Activated T-cell treated with anti-CD3 and anti-CD28 coated beads, Interleukin-2, amount 50 U/mL, for 4 hours (primary cell): ENCODE measurements around the gene IMMP2L. TPM values are rescaled to one million over a fixed set of nuclear protein-coding genes. Genes with fewer than 3 reads are reported as not detected.

ENCODE experiments used
- ATAC-seq, 2 donors: fragments of 200-7000 bp; cut with Tn5 transposase; one replicate each; pipeline ENCODE4 v1.10.0; 2021
- DNase-seq: peaks from one replicate; pipeline ENCODE4 v3.0.0-alpha.2; 2020
- H3K27me3 Mint-ChIP-seq: one replicate; pipeline ENCODE4 v1.8.0; 2021; ENCODE audit warnings: low read depth, mixed read lengths
- H3K36me3 Mint-ChIP-seq: one replicate; pipeline ENCODE4 v1.8.0; 2022; ENCODE audit warnings: mixed read lengths; ENCODE audit not compliant: insufficient read depth
- H3K4me1 Mint-ChIP-seq: one replicate; pipeline ENCODE4 v1.8.0; 2021; ENCODE audit warnings: low read depth, mixed read lengths
- H3K4me3 Mint-ChIP-seq: one replicate; pipeline ENCODE4 v1.8.0; 2021; ENCODE audit warnings: mild to moderate bottlenecking, moderate library complexity, mixed read lengths
- H3K9me3 Mint-ChIP-seq: one replicate; pipeline ENCODE4 v1.8.0; 2021; ENCODE audit warnings: mixed read lengths
- total RNA-seq, 3 donors: library from RNA; stranded (reverse); gene quantifications; one replicate each; pipeline ENCODE4 v1.2.1, GENCODE V29; 2021

Gene IMMP2L
- total RNA-seq, 3 donors from 2014 or later, result 18.7 to 22.9 (median 19.2) TPM

DNA sequence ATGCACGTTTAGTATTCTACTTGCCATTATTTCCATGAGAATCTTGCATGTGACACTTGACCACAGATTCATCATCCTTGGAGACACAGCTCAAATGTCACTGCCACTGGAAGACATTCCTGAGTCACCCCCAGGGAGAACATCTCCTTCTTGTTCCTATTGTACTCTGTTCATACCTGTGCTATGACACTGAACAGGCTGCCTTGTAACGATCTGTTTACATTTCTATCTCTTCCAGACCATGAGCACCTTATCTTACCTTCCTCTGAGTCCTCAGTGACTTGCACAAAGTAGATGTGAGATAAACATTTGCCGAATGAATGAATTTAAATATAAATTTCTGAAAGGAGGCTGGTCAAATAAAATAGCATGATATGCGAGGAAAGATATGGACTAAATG, 803.2 kb downstream of the IMMP2L start:
- Mint-ChIP-seq H3K4me3 (no peak overlapping the region), H3K4me1 (no peaks in the 10 kb centered on the region), H3K36me3 (no peaks in the 10 kb centered on the region), H3K27me3 (no peaks in the 10 kb centered on the region), H3K9me3 (no peaks in the 10 kb centered on the region)
- DNase-seq (no peak), ATAC-seq (no peak)

DNA sequence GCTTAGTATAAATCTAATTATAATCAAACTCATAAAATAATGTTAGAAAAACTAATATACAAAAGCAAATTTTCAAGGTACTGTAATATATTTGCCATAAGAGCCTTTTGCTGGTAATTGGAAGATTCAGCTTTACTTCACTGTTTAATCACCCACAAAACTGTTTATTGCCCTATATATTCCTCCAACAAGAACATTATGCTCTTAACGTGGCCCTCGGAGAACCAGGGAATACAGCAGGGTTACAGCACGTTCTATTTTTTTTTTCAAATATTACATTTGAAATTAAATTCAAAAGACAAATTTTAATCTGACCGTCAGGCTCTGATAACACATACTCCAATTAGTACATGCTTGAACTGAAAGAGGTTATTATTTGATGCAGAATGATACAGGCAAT, 807.6 kb downstream of the IMMP2L start:
- Mint-ChIP-seq H3K9me3 (no peaks in the 10 kb centered on the region), H3K4me3 (no peak overlapping the region), H3K4me1 (no peaks in the 10 kb centered on the region), H3K36me3 (no peaks in the 10 kb centered on the region), H3K27me3 (no peaks in the 10 kb centered on the region)
- ATAC-seq (no peak), DNase-seq (no peak)

DNA sequence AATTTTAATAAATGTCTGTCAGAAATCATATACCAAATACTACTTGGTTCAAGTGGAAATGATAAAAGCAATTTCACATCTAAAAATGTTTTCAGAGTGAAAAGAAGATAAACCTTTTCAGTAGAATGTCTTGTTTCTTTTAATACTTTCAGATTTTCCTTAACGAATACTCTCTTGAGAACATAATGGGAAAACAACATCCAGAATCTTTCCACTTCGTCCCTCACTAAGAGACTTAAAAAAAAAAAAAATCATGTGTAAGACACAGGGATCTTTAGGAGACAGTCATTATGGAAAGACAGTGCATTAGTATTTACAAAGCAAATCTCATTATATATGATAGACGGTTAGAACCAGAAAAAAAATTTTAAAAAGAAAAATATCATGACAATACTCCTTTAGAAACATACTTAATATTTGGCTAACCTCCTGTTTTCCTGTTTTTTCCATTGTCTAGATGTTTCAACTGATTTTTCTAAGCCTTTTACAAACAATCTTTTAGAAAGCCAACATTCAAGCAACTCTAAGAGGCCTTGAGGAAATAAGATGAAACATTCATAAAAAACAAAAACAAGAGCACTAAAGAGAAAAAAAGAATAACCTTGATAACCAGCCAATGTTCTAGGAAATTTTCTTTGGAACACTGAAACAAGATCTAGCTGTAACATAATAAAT, 811.2 kb downstream of the IMMP2L start:
- Mint-ChIP-seq H3K27me3 (no peaks in the 10 kb centered on the region), H3K4me3 (no peak overlapping the region), H3K9me3 (peaks cover 15% of the 10 kb centered on the region), H3K4me1 (no peaks in the 10 kb centered on the region), H3K36me3 (peaks cover 1% of the 10 kb centered on the region)
- ATAC-seq (no peak), DNase-seq (no peak)

DNA sequence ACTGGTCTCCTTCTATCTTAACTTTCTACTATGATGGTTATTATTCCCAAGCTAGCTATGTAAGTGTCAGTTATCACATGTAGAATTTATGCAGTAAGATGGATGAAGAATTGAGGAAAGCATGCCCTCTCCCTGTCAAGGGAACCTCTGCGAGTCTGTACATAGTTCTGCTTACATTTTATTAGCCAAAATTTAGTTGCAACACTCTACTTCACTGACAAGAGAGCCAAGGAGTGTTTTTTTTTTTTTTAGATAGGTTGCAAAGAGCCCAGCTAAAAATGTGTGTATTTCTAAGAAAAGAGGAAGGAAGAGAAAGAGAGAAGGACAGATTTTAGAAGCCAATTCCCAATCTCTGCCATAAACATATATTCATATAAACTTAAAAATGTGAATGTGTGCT, 829.1 kb downstream of the IMMP2L start:
- H3K27me3 Mint-ChIP-seq, result no peaks in the 10 kb centered on the region
- DNase-seq (no peak), ATAC-seq (no peak)
- H3K9me3 Mint-ChIP-seq, result peaks cover 4% of the 10 kb centered on the region
- H3K4me1 Mint-ChIP-seq, result no peaks in the 10 kb centered on the region
- peaks cover 4% of the 10 kb centered on the region for H3K36me3 Mint-ChIP-seq
- no peak overlapping the region for H3K4me3 Mint-ChIP-seq

DNA sequence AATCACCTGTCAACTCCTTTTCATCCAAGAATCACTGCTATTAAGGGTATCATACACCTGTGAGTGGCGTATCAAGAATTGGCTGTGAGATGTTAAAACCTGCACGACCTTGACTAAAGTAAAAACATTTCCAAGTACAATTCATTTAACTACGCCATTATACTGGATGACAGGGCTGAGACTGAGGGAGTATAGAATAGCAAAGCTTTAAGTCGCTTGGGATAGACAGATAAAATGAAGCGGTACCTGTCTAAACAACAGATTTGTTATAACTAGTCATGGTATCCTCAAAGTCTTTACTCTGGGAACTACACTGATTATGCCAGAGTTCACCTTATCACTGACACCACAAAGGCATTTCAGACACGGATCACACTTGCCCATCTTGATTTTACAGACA, 837.5 kb downstream of the IMMP2L start:
- no peaks in the 10 kb centered on the region for H3K27me3 Mint-ChIP-seq
- ATAC-seq (no peak), DNase-seq (no peak)
- H3K4me3 Mint-ChIP-seq, result no peak overlapping the region
- peaks cover 4% of the 10 kb centered on the region for H3K9me3 Mint-ChIP-seq
- H3K4me1 Mint-ChIP-seq, result no peaks in the 10 kb centered on the region
- H3K36me3 Mint-ChIP-seq, result no peaks in the 10 kb centered on the region

DNA sequence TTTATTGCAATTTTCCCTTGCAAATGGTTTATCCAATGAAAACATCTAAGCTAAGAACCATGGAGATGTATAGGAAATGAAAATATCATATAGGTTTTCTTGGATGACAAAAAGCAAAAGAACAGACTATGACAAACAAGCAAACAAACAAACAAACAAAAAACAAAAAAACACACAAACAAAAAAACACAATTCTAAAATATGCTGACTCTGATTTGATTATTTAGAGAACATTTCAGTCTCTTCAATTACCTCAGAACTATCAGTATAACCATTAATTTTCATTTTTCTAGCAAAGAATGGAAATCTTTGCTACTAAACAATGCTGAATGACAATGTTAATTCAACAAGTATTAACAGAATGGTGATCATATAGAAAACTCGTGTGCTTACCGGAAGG, 840.9 kb downstream of the IMMP2L start:
- H3K27me3 Mint-ChIP-seq, result no peaks in the 10 kb centered on the region
- DNase-seq, result no peak
- H3K9me3 Mint-ChIP-seq, result peaks cover 8% of the 10 kb centered on the region
- no peak overlapping the region for H3K4me3 Mint-ChIP-seq
- H3K4me1 Mint-ChIP-seq, result no peaks in the 10 kb centered on the region
- no peak for ATAC-seq
- peaks cover 2% of the 10 kb centered on the region for H3K36me3 Mint-ChIP-seq

DNA sequence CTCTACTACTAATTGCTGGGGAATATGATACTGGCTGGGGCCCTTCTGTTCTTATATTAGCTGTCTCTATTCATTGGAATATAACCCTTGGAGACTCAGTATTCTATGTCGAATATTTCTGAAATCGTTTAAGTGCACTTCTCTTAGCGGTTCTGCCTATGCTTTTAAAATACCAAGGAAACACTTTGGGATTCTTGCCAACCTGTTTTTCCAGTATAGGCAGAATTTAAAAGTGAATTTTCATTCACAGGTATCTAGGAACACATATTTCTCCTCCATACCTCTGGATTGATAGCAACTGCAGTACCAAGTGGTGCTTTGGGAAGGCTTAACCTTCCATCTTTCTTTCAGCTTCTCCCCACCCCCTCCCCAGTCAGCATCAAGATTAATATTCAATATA, 841.7 kb downstream of the IMMP2L start:
- ATAC-seq (no peak), DNase-seq (no peak)
- H3K4me1 Mint-ChIP-seq, result no peaks in the 10 kb centered on the region
- H3K36me3 Mint-ChIP-seq, result peaks cover 2% of the 10 kb centered on the region
- peaks cover 8% of the 10 kb centered on the region for H3K9me3 Mint-ChIP-seq
- H3K4me3 Mint-ChIP-seq, result no peak overlapping the region
- no peaks in the 10 kb centered on the region for H3K27me3 Mint-ChIP-seq

DNA sequence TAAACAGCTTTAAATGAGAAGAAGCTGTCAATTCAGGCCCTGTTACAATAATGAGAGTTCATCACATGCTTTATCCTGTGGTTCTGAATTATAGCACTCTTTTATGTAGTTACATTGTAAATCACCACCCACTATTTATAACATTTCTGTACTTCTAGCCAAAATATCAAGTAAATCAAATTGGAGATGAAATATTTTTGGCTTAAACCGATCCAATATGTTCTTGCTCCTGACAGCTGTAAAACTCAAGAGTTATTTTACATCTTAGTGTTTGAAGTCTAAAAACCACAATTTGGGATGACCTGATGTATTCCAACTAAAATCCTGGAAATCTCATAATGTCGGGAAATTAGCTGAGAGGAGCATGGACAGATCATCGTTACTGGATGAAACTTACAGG, 842.6 kb downstream of the IMMP2L start:
- H3K4me1 Mint-ChIP-seq, result no peaks in the 10 kb centered on the region
- no peak overlapping the region for H3K4me3 Mint-ChIP-seq
- ATAC-seq, result no peak
- peaks cover 15% of the 10 kb centered on the region for H3K9me3 Mint-ChIP-seq
- no peaks in the 10 kb centered on the region for H3K27me3 Mint-ChIP-seq
- no peak for DNase-seq
- H3K36me3 Mint-ChIP-seq, result peaks cover 2% of the 10 kb centered on the region

DNA sequence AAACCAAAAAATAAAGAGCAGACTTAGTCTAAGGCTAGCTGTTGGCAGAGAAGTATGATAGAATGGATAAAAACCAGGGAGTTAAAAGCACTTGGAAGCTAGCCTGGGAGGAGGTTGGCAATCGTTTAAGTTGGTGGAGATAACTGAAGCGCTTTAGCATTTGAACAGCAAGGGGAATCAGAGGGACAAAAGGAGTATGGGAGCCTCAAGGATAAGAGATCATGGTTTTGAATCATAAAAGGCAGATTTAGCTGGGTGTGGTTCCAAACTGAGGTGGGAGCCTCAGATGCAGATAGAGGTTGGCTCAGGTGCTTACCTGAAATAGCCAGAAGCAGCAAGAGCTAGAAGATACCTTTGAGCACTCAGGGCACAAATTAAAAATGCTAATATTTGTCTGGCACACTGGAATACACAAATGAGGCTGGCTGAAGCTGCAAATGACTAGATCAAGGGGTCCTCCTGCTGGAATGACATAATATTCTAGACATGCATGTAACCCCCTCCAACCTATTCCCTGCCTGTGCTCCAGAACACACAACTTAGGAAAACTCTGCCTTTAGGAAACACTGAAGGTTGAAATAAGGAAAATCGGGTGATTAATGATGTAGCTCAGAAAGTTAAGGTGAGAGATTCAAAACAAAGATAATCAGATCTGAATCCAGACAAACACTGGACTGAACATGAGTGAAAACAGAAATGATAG, 843.6 kb downstream of the IMMP2L start:
- Mint-ChIP-seq H3K4me3 (no peak overlapping the region), H3K36me3 (peaks cover 2% of the 10 kb centered on the region), H3K9me3 (peaks cover 16% of the 10 kb centered on the region), H3K27me3 (no peaks in the 10 kb centered on the region), H3K4me1 (no peaks in the 10 kb centered on the region)
- no peak for ATAC-seq
- no peak for DNase-seq

DNA sequence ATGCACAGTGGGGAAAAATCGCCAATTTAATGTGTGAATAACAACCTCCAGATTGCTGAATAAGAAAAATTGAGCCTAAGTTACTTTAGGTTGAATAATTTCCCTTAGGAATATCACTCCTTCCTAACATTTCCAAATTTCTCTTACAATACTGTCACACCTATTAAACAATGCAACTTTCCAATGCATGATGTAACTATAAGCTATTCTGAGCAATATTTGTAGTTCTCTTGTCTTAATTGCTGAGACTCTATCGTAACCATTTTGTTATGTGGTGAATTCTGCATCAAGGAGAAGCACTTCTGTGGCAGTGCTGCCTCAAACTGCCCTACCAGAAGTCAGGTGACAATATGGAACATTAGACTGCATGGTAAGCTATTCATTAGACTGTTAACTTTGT, 858.1 kb downstream of the IMMP2L start:
- no peak for DNase-seq
- Mint-ChIP-seq H3K9me3 (no peaks in the 10 kb centered on the region), H3K27me3 (no peaks in the 10 kb centered on the region), H3K36me3 (no peaks in the 10 kb centered on the region), H3K4me1 (no peaks in the 10 kb centered on the region), H3K4me3 (no peak overlapping the region)
- no peak for ATAC-seq

DNA sequence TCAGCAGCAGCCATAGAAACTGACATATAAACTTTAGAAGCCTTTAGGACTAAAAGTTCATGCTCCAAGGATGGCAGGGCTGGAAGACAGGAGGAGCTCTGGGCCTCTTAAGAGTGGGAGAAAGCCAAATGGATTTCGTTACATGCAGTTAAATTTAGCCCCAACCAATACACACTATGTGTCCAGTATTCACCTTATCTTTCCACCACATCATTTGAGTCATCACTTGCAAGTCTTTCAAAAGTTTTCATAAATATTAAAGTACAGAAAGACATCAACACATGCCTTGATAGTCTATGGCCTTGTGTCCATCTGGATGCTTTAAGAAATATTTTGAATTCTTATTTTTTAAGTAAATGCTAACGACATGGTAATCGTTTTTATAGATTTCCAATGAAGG, 863.7 kb downstream of the IMMP2L start:
- no peak for DNase-seq
- H3K9me3 Mint-ChIP-seq, result no peaks in the 10 kb centered on the region
- no peaks in the 10 kb centered on the region for H3K27me3 Mint-ChIP-seq
- H3K36me3 Mint-ChIP-seq, result no peaks in the 10 kb centered on the region
- ATAC-seq, result no peak
- no peak overlapping the region for H3K4me3 Mint-ChIP-seq
- no peaks in the 10 kb centered on the region for H3K4me1 Mint-ChIP-seq

DNA sequence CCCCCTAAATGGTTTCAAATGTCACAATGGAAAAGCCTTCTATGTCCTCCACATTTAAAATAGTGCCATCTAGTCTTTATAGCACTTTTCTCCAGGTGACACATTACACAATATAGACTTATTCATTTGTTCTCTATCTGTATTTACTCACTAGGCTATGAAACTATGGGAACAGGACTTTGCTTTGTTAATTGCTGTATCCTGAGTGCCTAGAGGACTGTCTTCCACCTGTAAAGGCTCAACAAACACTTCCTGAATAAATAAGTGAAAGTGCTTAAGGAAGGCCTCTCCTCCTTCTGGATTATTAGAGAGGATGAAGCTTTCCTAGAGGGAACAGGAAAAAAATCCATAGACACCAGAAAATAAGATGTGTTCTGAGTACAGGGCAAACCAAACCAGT, 868.9 kb downstream of the IMMP2L start:
- peaks cover 3% of the 10 kb centered on the region for H3K36me3 Mint-ChIP-seq
- H3K9me3 Mint-ChIP-seq, result peaks cover 4% of the 10 kb centered on the region
- DNase-seq (no peak), ATAC-seq (no peak)
- H3K27me3 Mint-ChIP-seq, result no peaks in the 10 kb centered on the region
- H3K4me1 Mint-ChIP-seq, result no peaks in the 10 kb centered on the region
- no peak overlapping the region for H3K4me3 Mint-ChIP-seq

DNA sequence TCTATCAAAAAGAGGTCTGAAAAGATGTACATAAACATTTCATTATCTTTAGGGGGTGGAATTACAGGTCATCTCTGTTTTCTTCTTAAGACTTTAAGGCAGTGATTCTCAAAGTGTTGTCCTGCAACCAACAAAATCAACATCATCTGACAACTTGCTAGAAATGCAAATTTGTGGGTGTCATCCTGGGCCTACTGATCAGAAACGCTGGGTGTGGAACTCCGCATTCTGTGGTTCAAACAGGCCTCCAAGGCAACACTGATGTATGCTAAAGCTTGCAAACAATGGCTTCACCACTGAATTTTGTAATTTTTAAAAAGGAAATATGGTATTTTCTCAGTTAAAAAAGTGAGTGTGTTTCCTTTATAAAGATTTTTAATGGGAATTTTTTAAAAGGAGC, 873.4 kb downstream of the IMMP2L start:
- Mint-ChIP-seq H3K4me1 (no peaks in the 10 kb centered on the region), H3K4me3 (no peak overlapping the region), H3K36me3 (peaks cover 3% of the 10 kb centered on the region), H3K27me3 (no peaks in the 10 kb centered on the region), H3K9me3 (peaks cover 4% of the 10 kb centered on the region)
- ATAC-seq, result no peak
- DNase-seq, result no peak

DNA sequence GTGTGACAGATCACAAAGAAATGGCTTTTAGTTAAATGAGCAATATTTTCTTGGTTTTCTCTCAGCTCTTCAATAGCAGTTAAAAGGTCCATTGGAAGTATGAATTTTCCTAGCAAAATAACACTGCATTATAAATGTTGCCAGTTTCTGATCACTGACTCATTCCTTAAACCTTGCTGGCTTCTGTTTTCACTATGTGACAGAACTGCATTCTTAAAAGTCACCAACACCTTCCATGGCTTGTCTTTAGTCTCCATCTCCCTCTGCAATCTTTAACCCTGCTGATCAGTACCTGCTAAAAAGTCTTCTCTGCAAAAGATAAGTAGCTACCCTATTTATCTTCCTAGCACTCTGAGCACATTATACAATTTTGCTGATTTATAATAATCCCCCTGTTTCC, 876.4 kb downstream of the IMMP2L start:
- DNase-seq, result no peak
- H3K27me3 Mint-ChIP-seq, result no peaks in the 10 kb centered on the region
- peak in 1 of 2 donors; percentile 28 for ATAC-seq
- H3K4me3 Mint-ChIP-seq, result no peak overlapping the region
- H3K36me3 Mint-ChIP-seq, result no peaks in the 10 kb centered on the region
- H3K4me1 Mint-ChIP-seq, result no peaks in the 10 kb centered on the region
- H3K9me3 Mint-ChIP-seq, result no peaks in the 10 kb centered on the region

DNA sequence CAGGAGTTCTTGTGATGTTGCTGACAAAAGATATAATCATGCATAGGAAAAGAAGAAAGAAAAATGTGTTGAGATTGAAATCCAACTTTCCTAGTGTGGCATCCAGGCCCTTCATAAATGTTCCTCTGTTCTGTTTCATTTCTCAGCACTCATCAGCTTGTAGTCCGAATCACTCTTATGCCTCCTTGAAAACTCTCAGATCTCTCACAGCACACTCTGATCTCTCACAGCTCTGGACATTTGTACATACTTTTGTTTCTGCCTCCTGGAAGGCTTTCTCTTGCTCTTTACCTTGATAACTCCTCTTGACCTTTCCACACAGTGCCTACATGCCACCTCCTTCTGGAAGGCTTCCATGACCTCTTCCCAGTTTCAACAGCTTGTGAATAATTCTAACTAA, 880.4 kb downstream of the IMMP2L start:
- Mint-ChIP-seq H3K9me3 (no peaks in the 10 kb centered on the region), H3K4me1 (no peaks in the 10 kb centered on the region), H3K36me3 (no peaks in the 10 kb centered on the region), H3K27me3 (no peaks in the 10 kb centered on the region), H3K4me3 (no peak overlapping the region)
- ATAC-seq (no peak), DNase-seq (no peak)
